ENCODE results near the gene CRABP2. TPM values are rescaled to one million over a fixed set of nuclear protein-coding genes. Genes with fewer than 3 reads are reported as not detected.
A peak's percentile ranks its signal among the peaks of the same experiment; 100 is the strongest.

The CRABP2 gene
- polyA plus RNA-seq, 1 of the 3 experiments (the other 2 are of a cell fraction) = 42.1 TPM

GRCh38 chr1:156740237-156740740 is 34.9 kb upstream of the CRABP2 start:
- 16% methylated on average over 7 of the region's 7 CpGs for WGBS (ENCODE audit: low lambda C conversion rate)
- Histone ChIP-seq H3K4me2 (peak overlapping the region; percentile 72), H4K20me1 (ENCODE audit: insufficient read depth) (no peaks in the 10 kb centered on the region), H3K4me3 (ENCODE audit: low read depth in 2 of 2, low read length in 1 of 2) (peak overlapping the region; percentile 83 to 94), H3K4me1 (ENCODE audit: control insufficient read depth in 1 of 2, insufficient read depth in 2 of 2, low read depth in 1 of 2, low read length in 1 of 2) (peaks cover 5 to 7% of the 10 kb centered on the region in 2 experiments; a peak in 3 of 4 replicates), H3K27me3 (ENCODE audit: insufficient read depth) (no peaks in the 10 kb centered on the region), H2AFZ (ENCODE audit: low read depth) (no peak overlapping the region), H3K79me2 (ENCODE audit: insufficient read depth) (peaks cover 36% of the 10 kb centered on the region), H3K36me3 (replicated peaks in 1 of 2; ENCODE audit: control insufficient read depth in 1 of 2, insufficient read depth in 2 of 2, low read length in 1 of 2) (peaks cover 21 to 65% of the 10 kb centered on the region in 2 experiments), H3K27ac (ENCODE audit: low read depth in 2 of 2, low read length in 1 of 2) (peak overlapping the region; percentile 82 to 92; a peak in 3 of 4 replicates), H3K9me2 (no peaks in the 10 kb centered on the region), H3K9me3 (no peaks in the 10 kb centered on the region), H3F3A (replicated peaks; ENCODE audit: insufficient read depth) (peaks cover 23% of the 10 kb centered on the region), H3K9ac (peak overlapping the region; percentile 78)
- CTCF ChIA-PET = interaction anchor here (0.7 to 8.6 kb wide), 12 partner anchors 11 to 188 kb away, joined by 3 to 42 read pairs (median 4); partner anchors contain the start of genes HDGF, ISG20L2, METTL25B and NTRK1
- DNase-seq = no peak
- POLR2A ChIA-PET = interaction anchor here (0.9 to 1.8 kb wide), 7 partner anchors 11 to 184 kb away, joined by 3 to 27 read pairs (median 15); partner anchors contain the start of genes HDGF, ISG20L2, METTL25B and NTRK1
- TF ChIP-seq RFX5 (IDR thresholded peaks at IDR 0.05; ENCODE audit: low read length) = no peak
- TF ChIP-seq TAF1 (IDR thresholded peaks at IDR 0.05; ENCODE audit: borderline replicate concordance, low read depth, low read length) = no peak
- no peak for TF ChIP-seq NFIC (IDR thresholded peaks at IDR 0.05; ENCODE audit: borderline replicate concordance)
- TF ChIP-seq GABPA (IDR thresholded peaks at IDR 0.05; ENCODE audit: low read depth) = no peak
- TF ChIP-seq POLR2AphosphoS5 (IDR thresholded peaks at IDR 0.05; ENCODE audit: low read depth, low read length) = no peak; the same call in 1 of the 2 replicates
- TF ChIP-seq RCOR1 (IDR thresholded peaks at IDR 0.05; ENCODE audit: low read length) = no peak
- TF ChIP-seq SIN3A (IDR thresholded peaks at IDR 0.05; ENCODE audit: borderline replicate concordance, low read depth, low read length) = no peak
- TF ChIP-seq, protein P1, sequence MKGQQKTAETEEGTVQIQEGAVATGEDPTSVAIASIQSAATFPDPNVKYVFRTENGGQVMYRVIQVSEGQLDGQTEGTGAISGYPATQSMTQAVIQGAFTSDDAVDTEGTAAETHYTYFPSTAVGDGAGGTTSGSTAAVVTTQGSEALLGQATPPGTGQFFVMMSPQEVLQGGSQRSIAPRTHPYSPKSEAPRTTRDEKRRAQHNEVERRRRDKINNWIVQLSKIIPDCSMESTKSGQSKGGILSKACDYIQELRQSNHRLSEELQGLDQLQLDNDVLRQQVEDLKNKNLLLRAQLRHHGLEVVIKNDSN (IDR thresholded peaks at IDR 0.05; ENCODE audit: borderline replicate concordance, low read depth) = no peak
- TF ChIP-seq YY1 (IDR thresholded peaks at IDR 0.05; ENCODE audit: low read depth) = no peak
- no peak for TF ChIP-seq FOXM1 (IDR thresholded peaks at IDR 0.05; ENCODE audit: low read depth)
- TF ChIP-seq ZBTB33 (IDR thresholded peaks at IDR 0.05; ENCODE audit: borderline replicate concordance, low read depth) = no peak
- TF ChIP-seq, protein P2, sequence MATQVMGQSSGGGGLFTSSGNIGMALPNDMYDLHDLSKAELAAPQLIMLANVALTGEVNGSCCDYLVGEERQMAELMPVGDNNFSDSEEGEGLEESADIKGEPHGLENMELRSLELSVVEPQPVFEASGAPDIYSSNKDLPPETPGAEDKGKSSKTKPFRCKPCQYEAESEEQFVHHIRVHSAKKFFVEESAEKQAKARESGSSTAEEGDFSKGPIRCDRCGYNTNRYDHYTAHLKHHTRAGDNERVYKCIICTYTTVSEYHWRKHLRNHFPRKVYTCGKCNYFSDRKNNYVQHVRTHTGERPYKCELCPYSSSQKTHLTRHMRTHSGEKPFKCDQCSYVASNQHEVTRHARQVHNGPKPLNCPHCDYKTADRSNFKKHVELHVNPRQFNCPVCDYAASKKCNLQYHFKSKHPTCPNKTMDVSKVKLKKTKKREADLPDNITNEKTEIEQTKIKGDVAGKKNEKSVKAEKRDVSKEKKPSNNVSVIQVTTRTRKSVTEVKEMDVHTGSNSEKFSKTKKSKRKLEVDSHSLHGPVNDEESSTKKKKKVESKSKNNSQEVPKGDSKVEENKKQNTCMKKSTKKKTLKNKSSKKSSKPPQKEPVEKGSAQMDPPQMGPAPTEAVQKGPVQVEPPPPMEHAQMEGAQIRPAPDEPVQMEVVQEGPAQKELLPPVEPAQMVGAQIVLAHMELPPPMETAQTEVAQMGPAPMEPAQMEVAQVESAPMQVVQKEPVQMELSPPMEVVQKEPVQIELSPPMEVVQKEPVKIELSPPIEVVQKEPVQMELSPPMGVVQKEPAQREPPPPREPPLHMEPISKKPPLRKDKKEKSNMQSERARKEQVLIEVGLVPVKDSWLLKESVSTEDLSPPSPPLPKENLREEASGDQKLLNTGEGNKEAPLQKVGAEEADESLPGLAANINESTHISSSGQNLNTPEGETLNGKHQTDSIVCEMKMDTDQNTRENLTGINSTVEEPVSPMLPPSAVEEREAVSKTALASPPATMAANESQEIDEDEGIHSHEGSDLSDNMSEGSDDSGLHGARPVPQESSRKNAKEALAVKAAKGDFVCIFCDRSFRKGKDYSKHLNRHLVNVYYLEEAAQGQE (IDR thresholded peaks at IDR 0.05; ENCODE audit: low read depth, low read length) = no peak
- no peak for TF ChIP-seq EP300 (IDR thresholded peaks at IDR 0.05; ENCODE audit: borderline replicate concordance in 1 of 2, low read depth in 1 of 2, low read length in 1 of 2)
- TF ChIP-seq MXI1 (IDR thresholded peaks at IDR 0.05; ENCODE audit: low read depth, low read length) = no peak
- no peak for TF ChIP-seq EZH2phosphoT487 (IDR thresholded peaks at IDR 0.05; ENCODE audit: borderline replicate concordance, low read depth)
- no peak for TF ChIP-seq CTCF (IDR thresholded peaks at IDR 0.05)
- no peak for TF ChIP-seq MAX (IDR thresholded peaks at IDR 0.05; ENCODE audit: low read depth)
- TF ChIP-seq ELF1 (IDR thresholded peaks at IDR 0.05) = no peak
- TF ChIP-seq TEAD4 (IDR thresholded peaks at IDR 0.05; ENCODE audit: borderline replicate concordance, insufficient read depth) = no peak
- TF ChIP-seq, protein P3, sequence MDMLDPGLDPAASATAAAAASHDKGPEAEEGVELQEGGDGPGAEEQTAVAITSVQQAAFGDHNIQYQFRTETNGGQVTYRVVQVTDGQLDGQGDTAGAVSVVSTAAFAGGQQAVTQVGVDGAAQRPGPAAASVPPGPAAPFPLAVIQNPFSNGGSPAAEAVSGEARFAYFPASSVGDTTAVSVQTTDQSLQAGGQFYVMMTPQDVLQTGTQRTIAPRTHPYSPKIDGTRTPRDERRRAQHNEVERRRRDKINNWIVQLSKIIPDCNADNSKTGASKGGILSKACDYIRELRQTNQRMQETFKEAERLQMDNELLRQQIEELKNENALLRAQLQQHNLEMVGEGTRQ (IDR thresholded peaks at IDR 0.05; ENCODE audit: borderline replicate concordance, low read depth, low read length) = no peak

Data from SK-N-SH (cell line).